Inflammatory macrophage treated with lipopolysaccharide for 4 hours (primary cell): ENCODE data around the gene C5orf22.
"Not testable (repeated sequence)": the region's sequence is repeated elsewhere in the genome, so short reads cannot be mapped to it uniquely, and the experiment has no call there.

Source experiments
- DNase-seq: peaks from one replicate; pipeline ENCODE4 v3.0.0-alpha.2; 2020

Gene C5orf22

GRCh38 chr5:31531888-31532547 lies at the start of gene C5orf22, which contains the start of gene DROSHA:
Gene C5orf22 (plus strand): TSS chr5:31532301. CDS start chr5:31532393, 92 bp downstream.
Gene DROSHA (minus strand): TSS chr5:31532093. CDS start chr5:31529059, 3,034 bp downstream.
- peak; percentile 95 for DNase-seq

GRCh38 chr5:31485376-31486207 lies 46.5 kb upstream of the C5orf22 start:
- DNase-seq: no peak

- DNase-seq: no peak
Observed at GRCh38 chr5:31486441-31486840, 45.7 kb upstream of the C5orf22 start.

GRCh38 chr5:31487506-31487905 lies 44.6 kb upstream of the C5orf22 start:
- no peak for DNase-seq

GRCh38 chr5:31492869-31493268 lies 39.2 kb upstream of the C5orf22 start:
- no peak for DNase-seq

GRCh38 chr5:31495336-31495735 lies 36.8 kb upstream of the C5orf22 start:
- DNase-seq: no peak

GRCh38 chr5:31496301-31496700 lies 35.8 kb upstream of the C5orf22 start:
- DNase-seq: no peak

- no peak for DNase-seq
Observed at GRCh38 chr5:31496891-31497290, 35.2 kb upstream of the C5orf22 start.

GRCh38 chr5:31500256-31500655 lies 31.8 kb upstream of the C5orf22 start:
- DNase-seq: no peak

GRCh38 chr5:31502506-31502905 lies 29.6 kb upstream of the C5orf22 start:
- no peak for DNase-seq

- no peak for DNase-seq
Observed at GRCh38 chr5:31504529-31504928, 27.6 kb upstream of the C5orf22 start.

GRCh38 chr5:31511305-31511704 lies 20.8 kb upstream of the C5orf22 start:
- DNase-seq: no peak

- no peak for DNase-seq
Observed at GRCh38 chr5:31516802-31517201, 15.3 kb upstream of the C5orf22 start.

GRCh38 chr5:31523041-31523440 lies 9.1 kb upstream of the C5orf22 start:
- DNase-seq: no peak

- DNase-seq: peak; percentile 23
Observed at GRCh38 chr5:31530541-31531265, 1.4 kb upstream of the C5orf22 start.

- peak; percentile 45 for DNase-seq
Observed at GRCh38 chr5:31531543-31531887, 586 bp upstream of the C5orf22 start.

- DNase-seq: no peak
Observed at GRCh38 chr5:31534527-31535046, 2.5 kb downstream of the C5orf22 start.

GRCh38 chr5:31536873-31537272 lies 4.8 kb downstream of the C5orf22 start:
- DNase-seq: no peak

GRCh38 chr5:31537349-31537748 lies 5.2 kb downstream of the C5orf22 start:
- DNase-seq: no peak

- no peak for DNase-seq
Observed at GRCh38 chr5:31537851-31538250, 5.8 kb downstream of the C5orf22 start.

- not testable (repeated sequence) for DNase-seq
Observed at GRCh38 chr5:31549114-31549513, 17.0 kb downstream of the C5orf22 start.

GRCh38 chr5:31551878-31552277 lies 19.8 kb downstream of the C5orf22 start:
- DNase-seq: no peak

GRCh38 chr5:31553863-31554262 lies 21.8 kb downstream of the C5orf22 start:
- no peak for DNase-seq
